Inflammatory macrophage treated with lipopolysaccharide for 4 hours (primary cell): ENCODE measurements around the gene DDX47.
"Not testable (repeated sequence)": the region's sequence is repeated elsewhere in the genome, so short reads cannot be mapped to it uniquely, and the experiment has no call there.

Experiments
- DNase-seq: peaks from one replicate; pipeline ENCODE4 v3.0.0-alpha.2; 2020

The DDX47 gene

DNA sequence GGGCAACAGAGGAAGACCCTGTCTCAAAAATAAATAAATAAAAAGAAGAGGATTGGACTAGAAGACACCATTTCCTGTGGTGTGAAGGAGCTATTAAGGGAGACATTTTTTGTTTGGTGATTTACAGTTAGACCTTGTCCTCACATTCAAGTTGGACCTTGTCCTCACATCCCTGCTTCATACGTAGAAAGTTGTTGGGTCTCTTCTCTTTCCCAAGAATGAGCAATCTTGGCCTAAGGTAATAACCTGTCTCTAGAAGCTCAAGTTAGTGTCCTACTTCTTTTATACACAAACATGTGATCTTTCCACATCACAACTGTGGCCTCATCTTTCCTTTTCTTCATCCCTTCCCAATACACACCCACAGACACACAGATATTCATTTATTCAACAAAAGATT lies 14.7 kb upstream of the DDX47 start:
- no peak for DNase-seq

DNA sequence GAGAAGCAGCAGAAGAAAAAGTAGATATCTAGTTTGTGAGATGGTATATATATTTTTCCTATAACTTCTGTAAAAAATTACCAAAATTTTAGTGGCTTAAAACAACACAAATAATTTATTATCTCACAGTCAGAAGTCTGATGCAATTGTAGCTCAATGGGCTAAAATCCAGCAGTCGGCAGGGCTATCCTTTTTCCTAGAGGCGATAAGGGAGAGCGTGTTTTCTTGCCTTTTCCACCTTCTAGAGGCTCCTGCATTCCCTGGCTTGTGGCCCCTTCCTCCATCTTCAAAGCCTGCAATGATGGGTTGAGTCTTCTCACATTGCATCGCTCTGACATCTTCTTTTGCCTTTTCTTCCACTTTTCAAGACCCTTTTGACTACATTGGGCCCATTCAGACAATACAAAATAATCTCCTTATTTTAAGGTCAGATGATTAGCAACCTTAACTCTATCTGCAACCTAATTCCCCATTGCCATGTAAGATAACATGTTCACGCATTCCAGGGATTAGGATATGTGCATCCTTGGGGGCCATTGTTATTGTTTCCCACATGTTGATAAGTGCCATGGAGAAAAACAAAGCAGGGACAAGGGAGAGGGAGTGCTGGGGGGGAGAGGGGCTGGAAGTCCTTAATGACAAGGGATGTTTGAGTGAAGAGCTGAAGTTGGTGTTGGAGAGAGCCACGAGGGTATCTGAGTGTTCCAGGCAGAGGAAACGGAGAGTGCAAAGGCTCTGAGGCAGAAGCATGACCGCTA lies 13.8 kb upstream of the DDX47 start:
- no peak for DNase-seq

DNA sequence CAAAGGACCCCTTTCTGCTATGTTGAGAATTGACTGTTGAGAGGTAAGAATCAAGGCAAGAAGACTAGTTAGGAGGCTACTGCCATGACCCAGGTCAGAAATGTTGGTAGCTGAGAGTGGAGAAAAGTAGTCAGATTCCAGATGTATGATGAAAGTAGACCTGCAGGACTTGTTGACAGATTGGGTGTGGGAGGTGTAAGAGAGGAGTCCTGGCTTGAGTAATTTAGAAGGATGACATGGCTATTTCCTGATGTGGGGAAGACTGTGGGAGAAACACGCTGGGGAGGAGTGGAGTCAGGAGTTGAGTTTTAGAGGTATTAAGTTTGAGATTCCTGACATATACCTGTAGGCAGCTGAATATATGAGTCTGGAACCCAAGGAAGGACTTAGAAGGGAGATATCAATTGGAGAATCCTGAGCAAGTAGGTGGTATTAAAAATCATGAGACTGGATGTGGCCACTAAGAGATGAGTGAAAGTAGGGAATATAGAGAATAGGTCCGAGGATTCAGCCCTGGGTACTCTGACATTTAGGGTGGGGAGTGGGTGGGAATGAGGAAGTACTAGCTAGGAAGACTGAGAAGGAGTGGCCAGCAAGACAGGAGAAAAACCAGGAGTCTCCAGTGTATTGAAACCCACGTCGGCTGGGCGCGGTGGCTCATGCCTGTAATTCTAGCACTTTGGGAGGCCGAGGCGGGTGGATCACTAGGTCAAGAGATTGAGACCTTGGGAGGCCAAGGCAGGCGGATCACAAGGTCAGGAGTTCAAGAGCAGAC lies 12.6 kb upstream of the DDX47 start:
- peak; percentile 35 for DNase-seq

DNA sequence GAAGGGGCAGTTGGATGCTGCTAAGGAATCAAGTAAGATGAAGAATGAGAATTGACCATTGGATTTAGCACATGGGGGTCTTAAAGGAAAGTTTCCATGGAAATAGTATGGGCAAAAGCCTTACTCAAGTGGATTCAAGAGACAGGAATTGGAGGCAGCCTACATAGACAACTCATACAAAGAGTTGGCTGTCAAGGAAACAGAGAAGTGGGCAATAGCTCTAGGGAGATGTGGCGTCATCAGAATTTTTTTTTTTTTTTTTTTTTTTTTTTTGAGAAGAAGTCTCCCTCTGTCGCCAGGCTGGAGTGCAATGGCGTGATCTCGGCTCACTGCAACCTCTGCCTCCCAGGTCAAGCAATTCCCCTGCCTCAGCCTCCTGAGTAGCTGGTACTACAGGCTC lies 11.5 kb upstream of the DDX47 start:
- DNase-seq, result peak; percentile 80

DNA sequence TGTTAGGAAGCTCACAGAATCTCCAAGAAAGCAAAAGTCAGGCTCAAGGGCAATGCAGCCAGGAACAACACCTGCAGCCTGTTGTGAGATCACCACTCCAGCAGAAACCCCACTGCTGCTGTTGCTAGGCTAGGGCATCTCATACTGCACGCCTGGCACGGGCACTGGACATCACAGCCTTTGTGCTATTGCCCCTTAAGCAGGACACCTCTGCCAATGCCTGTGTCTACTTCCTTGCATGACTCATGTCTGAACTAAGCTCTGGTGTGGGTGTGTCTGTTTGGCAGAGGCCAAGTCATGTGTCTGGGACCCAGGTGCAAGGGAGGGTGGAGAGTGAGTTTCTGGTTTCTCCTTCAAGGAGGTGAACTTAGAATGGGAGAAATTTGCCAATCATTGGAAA lies 10.0 kb upstream of the DDX47 start:
- DNase-seq, result peak; percentile 77

DNA sequence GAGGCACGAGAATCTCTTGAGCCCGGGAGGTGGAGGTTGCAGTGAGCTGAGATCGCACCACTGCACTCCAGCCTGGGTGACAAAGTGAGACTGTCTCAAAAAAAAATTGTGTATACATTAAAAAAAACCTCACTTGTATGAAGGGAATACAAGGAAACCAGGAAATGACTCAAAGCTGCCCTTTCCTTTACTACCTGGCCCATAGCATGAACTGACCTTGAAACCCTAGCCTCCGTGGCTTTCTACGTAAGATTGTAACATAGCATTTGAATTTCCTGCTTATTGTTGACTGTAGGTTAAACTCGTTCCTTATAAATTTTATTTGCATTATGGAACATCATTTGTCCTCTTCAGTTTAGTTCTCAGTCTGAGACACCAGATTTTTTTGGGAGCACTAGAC lies 9.1 kb upstream of the DDX47 start:
- DNase-seq, result no peak

DNA sequence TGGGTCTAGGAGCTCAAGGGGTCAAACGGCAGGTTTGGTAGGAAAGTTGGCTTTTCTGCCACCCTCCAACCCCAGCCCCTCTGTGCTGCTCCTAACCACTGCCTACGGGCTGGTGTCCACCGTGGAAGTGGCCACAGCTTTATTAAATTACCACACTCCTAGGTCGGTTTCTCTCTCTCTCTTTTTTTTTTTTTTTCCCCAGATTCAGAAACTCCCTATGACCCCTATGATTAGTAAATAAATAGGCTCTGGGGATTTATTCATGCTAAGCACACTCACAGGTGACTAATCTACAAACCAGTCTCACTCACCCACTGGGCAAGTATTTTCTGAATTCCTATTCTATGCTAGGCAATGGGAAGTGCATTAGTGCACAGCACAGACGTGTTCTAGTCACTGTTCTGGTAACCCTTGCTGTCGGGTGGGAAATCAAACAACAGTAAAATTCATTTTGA lies 8.7 kb upstream of the DDX47 start:
- DNase-seq, result no peak

DNA sequence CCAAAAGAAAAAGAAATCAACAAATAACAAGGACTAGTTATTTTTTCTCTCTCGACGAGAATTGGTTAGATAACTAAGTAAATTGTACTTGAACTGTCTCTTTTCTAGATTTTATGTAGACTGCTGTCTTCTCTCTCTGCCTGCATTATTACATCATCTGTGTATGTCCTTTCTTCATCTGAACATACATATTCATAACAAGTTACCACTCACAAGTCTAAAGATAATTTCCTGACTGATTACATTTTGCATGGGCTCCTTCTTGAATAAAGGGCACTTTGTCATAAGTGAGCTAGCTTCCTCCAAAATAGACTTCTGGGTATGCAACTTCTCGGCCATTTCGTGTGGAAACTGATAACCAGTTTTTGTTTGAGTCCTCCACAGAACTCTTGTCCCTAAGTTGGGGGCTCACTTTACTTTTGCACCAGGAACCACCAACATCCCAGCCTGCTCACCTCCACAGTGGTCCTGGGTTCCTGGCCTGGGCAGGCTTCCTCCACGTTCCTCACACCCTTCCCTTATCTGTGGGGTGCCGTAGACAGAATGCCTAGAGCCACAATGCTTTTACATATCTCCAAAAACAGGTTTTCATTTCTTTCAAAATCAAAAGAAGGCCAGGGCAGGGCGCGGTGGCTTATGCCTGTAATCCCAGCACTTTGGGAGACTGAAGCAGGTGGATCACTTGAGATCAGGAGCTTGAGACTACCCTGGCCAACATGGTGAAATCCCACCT lies 6.2 kb upstream of the DDX47 start:
- DNase-seq, result peak; percentile 30

DNA sequence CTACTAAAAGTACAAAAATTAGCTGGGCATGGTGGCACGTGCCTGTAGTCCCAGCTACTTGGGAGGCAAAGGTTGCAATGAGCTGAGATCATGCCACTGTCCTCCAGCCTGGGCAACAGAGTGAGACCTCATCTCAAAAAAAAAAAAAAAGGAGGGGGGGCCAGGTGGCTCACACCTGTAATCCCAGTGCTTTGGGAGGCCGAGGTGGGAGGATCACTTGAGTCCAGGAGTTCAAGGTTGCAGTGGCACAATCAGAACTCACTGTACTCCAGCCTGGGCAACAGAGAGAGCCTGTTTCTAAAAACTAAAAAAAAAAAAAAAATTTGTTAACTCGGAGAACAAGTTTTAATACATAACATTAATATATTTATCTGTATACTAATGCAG lies 5.6 kb upstream of the DDX47 start:
- DNase-seq, result not testable (repeated sequence)

DNA sequence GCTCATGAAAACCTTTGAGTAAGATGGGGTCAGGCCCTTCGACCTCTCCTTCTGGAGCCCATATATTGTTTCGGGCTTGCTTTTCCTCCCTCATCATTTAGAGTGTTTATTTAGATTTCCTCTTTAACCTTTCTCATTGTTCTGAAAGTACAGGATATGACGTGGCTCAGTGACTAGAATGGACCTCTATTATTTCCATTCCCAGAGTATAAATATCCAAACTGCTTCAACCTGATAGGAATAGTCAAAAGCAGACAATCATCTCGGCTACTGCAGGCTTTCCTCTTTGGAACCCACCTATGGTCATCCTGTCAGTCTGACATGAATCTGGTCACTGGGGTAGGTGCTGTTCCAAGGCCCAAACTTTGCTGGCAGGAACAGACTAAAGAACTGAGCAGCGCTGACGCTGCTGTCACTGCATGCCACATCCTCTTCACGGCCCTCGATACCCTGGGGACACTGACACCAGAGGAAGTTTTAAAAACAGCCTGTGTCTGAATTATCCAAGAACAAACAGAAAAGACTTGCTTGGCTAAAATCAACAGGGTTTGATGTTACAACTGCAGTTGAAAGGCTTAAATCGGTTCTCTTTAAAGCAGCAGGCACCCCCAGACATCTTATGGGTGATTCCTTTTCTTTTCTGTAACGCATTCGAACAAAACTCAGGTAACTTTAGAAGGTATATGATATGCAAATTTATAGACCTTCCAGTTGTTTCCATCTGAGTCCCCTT lies 5.0 kb upstream of the DDX47 start:
- DNase-seq, result no peak

DNA sequence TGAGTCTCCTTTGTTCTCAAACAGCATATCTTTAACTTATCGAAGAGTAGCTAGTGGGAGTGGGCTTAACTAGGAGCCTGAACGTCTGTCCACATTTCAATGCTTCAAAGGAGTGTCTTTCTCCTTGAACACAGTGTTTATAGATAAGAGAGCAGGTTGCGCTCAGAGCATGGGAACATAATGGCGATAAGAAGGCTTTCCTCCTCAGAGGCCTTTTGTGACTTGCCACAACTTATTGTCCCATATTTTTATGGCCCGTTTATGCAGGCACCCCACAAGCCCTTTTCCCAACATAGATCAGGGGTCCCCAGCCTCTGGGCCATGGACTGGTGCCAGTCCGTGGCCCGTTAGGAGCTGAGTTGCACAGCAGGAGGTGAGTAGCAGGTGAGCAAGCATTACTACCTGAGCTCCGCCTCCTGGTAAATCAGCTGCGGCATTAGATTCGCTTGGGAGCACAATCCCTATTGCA lies 2.6 kb upstream of the DDX47 start:
- DNase-seq, result no peak

DNA sequence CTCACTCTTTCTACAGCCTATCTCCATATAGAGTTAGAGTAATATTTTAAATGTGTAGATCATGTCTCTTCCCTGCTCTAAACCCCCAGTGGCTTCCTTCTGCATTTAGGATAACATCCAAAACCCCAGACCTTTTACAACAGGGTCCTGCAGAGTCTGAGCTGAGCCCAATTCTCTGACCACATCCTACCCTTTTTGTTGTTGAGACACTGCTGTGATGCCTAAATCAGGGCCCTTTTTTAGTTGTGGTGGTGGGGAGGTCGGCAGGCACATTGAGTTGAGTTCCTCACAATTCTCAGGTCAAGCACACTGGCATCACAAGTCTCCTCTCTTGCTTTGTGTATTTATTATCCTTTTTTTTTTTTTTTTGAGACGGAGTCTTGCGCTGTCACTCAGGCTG lies 1.8 kb upstream of the DDX47 start:
- no peak for DNase-seq

DNA sequence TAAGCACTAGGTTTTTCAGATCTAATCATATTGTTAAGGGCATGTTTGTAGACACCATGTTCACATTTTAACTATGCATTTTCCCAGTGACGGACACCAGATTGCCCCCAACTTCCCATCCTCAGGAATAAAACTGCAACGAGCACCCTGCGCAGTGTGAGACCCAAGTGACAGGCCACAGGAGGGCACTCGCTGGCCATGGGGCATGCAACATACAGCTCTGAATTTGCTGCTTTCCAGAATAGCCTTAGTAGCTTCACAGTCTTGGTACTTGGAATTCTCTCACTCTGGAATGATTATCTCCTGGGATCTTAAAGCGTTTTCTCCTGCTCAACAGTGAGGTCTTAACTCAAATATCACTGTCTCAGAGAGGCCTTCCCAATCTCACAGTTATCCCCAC lies 972 bp upstream of the DDX47 start:
- DNase-seq, result no peak

DNA sequence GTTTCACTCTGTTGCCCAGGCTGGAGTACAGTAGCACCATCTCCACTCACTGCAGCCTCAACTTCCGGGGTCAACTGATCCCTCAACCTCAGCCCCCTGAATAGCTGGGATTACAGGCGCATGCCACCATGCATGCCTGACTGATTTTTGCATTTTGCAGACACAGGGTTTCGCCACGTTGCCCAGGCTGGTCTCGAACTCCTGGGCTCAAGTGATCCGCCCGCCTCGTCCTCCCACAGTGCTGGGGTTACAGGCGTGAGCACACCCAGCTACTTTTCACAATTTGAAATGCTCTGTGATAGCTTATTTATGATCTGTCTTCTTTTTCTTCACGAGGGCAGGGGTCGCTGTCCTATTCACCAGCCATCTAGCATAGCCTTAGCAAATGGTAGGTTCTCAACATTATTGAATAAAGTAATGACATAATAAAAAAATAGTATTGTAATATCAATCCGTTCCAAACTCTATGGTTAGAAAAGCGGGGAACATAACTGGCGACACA lies 477 bp upstream of the DDX47 start:
- DNase-seq, result no peak

DNA sequence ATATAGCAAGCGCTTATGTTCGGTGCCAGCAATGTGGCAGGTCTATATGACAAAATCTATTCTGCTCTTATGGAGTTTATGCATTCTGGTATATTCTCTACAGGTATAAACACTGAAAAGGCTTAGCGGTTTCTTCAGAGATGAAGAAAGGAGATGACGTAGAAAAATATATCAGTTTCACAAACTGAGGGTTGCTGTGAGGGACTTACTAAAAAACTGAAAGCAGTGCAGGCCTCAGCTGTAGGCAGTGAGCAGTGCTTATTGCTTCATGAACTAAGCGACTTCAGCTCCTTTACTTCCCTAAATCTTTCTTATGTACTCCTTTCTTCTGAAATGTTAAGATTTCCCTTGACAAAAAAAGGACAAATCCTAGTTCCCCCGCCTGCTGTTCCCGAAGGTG lies 4.5 kb downstream of the DDX47 start:
- DNase-seq, result peak; percentile 94

DNA sequence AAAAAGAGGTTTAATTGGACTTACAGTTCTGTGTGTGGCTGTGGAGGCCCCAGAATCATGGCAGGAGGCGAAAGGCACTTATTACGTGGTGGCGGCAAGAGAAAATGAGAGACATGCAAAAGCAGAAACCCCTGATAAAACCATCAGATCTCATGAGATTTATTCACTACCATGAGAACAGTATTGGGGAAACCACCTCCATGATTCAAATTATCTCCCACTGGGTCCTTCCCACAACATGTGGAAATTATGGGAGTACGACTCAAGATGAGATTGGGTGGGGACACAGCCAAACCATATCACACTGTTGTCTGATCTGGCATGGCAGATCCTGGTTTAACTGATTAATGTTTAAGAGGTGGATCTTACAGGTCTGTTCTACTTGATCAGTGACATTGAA lies 5.6 kb downstream of the DDX47 start:
- DNase-seq, result peak; percentile 48

DNA sequence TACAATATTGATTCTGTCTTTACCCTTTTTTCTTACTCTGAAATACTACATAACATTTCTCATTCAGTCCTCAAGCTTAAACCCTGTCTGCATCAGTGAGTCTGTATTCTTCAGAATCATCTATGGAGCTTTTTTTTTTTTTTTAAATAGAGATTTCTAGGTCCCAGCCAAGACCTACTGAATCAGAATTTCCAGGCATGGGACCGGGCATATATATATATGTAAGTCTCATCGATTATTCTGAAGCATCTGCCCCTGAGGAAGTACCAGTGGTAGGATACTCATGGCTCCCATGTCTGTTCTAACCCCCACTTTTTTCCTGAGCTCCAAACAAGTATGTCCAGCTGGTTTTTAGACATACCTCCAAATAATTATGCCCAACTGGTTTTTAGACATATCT lies 6.1 kb downstream of the DDX47 start:
- DNase-seq, result no peak

DNA sequence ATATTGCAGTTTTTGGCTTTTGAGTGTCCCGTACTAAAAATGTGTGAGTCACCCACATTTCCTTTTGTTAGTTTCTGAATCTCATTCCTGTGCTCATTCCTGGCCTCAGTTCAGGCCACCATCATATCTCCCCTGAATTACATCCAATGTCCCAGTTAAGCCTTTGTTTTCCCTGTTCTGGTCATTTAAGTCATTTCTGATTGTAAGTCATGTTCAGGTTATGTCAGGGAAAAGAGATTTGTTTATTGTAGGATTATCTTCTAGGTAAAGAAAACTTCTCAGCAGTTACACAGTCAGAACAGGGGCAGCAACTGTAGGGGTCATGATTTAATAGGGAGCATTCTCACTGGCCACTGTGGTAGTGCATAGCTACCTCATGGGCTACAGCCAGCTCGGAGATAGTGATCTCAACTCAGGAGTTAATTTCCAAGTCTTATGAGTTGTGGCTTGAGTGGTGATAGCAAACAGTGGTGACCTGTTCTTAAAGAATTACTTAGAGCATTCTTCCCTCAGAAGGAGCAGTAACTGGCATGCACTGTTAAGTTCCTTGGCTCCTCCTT lies 6.7 kb downstream of the DDX47 start:
- DNase-seq, result no peak

DNA sequence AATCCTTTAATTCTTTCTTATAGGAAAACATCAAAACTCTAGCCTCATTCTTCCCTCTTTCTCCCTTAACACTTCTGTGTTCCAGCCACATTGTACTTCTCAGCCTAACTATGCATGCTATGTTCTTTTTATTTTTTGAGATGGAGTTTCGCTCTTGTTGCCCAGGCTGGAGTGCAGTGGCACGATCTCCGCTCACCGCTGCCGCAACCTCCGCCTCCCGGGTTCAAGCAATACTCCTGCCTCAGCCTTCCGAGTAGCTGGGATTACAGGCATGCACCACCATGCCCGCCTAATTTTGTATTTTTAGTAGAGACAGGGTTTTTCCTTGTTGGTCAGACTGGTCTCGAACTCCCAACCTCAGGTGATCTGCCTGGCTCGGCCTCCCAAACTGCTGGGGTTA lies 7.2 kb downstream of the DDX47 start:
- not testable (repeated sequence) for DNase-seq

DNA sequence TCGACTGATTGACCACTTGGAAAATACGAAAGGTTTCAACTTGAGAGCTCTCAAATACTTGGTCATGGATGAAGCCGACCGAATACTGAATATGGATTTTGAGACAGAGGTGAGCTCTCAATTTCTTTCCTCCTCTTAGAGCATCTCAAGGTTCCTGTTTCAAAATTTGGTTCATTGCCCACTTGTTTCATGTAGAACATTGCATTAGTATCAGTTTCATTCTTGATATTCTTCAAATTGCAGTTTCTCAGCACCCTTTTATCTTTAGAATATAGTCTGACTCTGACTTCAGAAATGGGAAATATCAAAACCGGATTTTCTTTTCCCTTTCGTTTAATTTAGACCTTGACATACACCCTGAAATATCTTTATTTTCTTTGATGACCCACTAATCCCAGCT lies 8.8 kb downstream of the DDX47 start:
- peak; percentile 35 for DNase-seq

DNA sequence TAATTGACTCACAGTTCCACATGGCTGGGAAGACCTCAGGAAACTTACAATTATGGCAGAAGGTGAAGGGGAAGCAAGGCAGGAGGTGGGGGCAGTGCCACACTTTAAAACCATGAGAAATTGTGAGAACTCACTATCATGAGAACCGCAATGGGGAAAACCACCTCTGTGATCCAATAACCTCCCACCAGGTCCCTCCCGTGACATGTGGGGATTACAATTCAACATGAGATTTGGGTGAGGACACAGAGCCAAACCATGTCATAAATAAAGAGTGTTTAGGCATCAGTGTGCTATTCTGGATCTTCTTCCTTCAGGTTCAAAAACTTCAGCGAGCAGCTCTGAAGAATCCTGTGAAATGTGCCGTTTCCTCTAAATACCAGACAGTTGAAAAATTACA lies 9.7 kb downstream of the DDX47 start:
- DNase-seq, result no peak

DNA sequence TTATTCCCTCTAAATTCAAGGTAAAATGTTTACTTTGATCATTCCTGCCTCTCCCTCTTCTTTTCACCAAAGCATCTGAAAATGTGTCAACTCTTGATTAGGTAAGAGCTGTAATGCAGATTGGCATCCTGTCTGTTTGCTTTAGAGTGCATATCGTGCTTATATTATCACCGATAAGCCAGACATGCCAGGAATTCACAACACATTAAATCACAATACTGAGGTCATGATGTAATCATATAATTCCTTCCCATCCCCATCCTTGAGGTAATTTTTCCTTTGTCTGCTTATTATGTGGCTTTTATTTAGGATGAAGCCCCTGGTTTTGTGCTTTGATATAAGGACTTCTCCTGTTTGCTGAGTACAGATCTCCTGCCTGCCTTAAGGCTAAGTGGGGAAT lies 10.2 kb downstream of the DDX47 start:
- DNase-seq, result no peak
